GM04503 (cell line): ENCODE data around the gene RUSC1.
A peak's percentile ranks its signal among the peaks of the same experiment; 100 is the strongest.
"Not testable (repeated sequence)": the region's sequence is repeated elsewhere in the genome, so short reads cannot be mapped to it uniquely, and the experiment has no call there.

Experiments
- DNase-seq: peaks from one replicate; pipeline ENCODE4 v3.0.0-alpha.2; 2012; ENCODE audit warnings: low read depth

Gene RUSC1

DNA sequence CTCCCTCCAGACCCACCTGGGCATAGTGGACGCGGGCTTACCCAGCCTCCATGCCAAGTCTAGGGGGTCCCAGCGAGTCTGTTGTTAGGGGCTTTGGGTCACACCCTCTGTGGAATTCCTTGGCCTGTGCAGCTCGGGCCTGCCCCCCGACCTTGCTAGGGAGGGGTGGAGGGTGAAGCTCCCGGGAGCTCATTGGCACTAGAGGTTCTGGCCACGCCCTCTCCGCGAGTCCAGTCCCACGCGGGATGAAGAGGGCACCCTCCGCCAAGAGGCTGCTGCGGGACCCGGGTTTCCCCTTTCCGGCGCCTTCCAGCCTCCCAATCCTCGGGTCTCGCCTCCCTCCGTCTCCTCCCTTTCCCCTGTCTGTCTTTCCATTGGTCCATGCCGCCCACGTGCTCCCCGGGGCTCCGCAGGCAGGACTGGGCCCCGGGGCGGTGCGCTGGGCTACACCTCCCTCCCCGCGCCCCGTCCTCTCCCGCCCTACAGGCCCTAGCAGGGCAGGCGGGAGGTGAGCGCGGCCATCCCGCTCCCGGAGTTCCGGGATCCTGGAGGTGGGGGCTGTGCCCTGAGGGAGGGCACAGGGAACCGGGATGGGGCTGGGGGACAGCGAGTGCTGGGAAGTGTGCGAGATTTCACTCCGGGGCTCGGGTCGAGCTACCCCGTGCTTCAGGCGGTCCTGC lies 3.5 kb downstream of the RUSC1 start:
- peak; percentile 91 for DNase-seq

DNA sequence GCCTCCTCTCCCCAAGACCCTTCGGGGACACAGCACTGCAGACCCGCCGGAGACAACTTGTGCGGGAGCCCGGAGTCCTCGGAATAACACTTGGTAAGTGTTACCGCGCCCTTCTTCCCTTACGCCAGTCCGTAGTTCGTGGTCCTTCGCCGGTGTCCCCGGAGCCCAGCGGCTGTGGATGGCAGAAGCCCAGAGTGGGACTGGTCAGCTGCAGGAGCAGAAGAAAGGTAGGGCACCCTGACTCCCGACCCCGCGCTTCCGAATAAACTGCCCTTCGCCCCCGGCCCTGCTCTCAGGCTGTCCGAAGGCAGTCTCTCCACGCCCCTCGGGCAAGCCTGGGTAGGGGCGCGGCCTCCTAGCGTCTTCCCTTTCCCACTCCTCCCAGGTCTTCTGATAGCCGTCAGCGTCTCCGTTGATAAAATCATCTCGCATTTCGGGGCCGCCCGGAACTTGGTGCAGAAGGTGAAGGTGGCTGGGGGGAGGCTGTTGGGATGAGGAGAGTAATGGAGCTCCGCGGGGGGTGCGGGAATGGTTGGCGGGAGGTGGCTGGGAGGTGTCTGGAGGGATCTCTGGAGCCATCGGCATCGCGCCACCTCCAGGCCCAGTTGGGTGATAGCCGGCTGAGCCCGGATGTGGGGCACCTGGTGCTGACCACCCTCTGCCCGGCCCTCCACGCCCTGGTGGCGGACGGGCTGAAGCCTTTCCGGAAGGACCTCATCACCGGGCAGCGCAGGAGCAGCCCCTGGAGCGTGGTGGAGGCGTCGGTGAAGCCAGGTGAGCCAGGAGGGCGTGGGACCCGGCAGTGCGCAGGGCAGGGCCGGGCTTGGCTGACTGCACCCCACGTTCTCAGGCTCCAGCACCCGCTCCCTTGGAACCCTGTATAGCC lies 4.3 kb downstream of the RUSC1 start:
- no peak for DNase-seq

DNA sequence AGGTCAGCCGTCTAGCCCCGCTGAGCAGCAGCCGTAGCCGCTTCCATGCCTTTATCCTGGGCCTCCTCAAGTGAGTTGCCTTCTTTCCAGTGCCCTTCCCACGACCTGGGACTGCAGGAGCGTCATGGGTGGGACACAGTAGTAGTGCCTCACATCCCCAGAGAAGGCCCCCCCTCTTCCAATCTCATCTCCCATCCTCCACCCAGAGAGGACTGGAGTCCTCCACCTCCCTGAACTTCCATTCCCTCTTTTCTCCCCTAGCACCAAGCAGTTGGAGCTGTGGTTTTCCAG lies 4.9 kb downstream of the RUSC1 start:
- no peak for DNase-seq

DNA sequence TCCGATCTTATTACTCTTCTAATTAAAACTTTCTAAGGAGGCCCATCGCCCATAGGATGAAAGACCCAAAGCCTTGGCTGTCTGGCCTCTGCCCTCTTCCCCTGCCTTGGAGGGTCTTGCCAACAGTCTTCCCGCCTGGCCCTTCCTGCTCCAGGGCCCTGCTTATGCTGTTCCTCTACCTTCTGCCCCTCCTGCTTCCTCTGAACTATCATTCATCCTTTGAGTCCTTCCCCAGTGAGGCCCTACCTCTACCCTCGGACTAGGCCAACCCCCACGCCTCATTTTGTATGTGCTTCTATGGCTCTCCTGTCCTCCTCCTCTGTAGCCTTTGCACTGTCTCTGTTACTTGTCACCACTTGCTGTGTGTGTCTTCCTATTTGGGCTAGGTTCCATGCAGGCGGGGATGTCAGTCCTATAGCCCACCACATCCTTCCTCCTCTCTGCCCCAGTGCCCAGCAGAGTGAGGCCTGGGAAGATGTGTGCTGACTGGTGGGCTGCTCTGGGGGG lies 5.4 kb downstream of the RUSC1 start:
- no peak for DNase-seq

DNA sequence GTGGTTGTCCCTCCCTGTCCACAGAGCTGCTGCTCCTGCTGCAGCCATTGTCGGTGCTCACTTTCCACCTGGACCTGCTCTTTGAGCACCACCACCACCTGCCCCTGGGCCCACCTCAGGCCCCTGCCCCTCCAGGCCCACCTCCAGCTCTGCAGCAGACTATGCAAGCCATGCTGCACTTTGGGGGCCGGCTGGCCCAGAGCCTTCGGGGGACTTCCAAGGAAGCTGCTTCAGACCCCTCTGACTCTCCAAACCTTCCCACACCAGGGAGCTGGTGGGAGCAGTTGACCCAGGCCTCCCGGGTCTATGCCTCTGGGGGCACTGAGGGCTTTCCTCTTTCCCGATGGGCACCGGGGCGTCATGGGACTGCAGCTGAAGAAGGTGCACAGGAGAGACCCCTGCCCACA lies 5.9 kb downstream of the RUSC1 start:
- DNase-seq, result no peak

DNA sequence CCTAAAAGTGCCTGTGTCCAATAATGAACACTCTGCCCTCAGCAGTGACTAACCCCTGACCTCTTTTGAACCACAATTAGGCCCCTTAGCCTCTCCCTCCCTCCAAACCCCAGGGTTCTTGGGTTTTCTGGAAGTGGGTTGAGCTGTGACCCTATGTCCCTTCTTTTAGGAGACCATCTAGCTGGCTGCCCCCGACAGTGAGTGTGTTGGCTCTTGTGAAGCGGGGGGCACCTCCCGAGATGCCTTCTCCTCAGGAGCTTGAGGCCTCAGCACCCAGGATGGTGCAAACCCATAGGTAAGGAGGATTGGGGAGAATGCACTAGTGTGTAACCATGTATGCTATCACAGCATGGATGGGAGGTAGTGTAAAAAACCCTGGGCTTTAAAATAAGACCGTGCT lies 7.3 kb downstream of the RUSC1 start:
- no peak for DNase-seq

DNA sequence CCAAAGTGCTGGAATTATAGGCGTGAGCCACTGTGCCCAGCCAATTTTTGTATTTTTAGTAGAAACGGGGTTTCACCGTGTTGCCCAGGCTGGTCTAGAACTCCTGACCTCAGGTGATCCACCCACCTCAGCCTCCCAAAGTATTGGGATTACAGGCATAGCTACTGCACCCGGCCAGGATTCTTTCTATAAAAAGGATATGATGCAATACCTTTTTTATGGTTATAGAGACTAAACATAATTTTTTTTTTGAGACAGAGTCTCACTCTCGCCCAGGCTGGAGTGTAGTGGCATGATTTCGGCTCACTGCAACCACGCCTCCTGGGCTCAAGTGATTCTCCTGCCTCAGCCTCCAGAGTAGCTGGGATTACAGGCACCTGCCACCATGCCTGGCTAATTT lies 8.2 kb downstream of the RUSC1 start:
- DNase-seq, result not testable (repeated sequence)

DNA sequence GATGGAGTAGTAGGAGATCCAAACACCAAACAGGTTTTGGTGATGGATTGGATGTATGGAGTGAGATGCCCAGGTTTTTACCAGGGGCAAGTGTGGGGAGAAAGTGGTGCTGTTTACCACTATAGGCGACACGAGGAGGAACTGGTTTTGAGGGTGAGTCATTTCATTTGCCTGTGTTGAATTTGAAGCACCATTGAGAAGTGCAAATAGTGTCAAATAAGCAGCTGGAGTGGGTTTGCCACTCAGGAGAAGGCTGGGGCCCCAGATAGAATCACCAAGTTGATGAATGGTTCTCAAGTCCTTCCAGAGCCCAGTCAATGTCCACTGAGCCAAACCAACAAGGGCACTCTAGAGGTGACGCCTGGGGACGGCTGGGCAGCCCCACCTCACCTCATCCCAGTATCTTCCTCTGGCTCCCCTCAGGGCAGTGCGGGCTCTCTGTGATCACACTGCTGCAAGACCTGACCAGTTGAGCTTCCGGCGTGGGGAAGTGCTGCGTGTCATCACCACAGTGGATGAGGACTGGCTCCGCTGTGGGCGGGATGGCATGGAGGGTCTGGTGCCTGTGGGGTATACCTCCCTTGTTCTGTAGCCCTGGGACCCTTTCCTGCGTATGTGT lies 9.4 kb downstream of the RUSC1 start:
- no peak for DNase-seq

DNA sequence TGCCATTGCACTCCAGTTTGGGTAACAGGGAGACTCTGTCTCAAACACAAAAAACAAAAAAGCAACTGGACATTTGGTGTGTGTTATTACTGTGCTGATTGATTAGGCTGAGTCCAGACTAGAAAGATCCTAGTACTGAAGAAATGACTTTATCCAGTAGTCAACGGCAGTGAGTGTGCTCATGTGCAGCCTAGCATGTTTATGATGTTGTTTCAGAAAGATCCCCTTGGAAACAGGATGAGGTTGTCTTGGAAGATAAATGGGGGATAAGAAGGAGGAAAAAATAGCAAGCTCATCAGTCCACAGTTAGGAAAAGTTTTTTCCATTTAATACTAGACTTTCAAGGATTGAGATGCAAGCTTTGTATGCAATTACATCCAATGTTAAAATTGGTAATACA lies 14.3 kb downstream of the RUSC1 start:
- DNase-seq, result no peak

DNA sequence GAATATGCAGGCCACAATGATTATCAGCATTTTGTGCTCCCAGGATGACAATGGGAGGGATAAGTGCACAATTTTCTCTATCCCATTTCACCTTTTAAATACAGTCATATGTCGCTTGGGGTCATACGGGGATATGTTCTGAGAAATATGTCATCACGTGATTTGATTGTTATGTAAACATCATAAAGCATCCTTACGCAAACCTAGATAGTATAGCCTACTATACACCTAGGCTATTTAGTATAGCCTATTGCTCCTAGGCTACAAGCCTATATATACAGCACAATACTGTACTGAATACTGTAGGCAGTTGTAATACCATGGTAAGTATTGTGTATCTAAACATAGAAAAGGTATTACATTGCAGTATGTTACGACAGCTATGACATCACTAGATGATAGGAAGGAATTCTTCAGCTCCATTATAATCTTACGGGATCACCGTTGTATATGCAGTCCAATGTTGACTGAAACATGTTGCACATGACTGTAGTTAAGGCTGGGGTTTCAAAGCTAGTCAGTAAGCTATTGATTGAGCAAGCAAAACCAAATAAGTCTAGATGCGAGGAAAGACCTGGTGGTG lies 18.9 kb downstream of the RUSC1 start:
- DNase-seq, result no peak

DNA sequence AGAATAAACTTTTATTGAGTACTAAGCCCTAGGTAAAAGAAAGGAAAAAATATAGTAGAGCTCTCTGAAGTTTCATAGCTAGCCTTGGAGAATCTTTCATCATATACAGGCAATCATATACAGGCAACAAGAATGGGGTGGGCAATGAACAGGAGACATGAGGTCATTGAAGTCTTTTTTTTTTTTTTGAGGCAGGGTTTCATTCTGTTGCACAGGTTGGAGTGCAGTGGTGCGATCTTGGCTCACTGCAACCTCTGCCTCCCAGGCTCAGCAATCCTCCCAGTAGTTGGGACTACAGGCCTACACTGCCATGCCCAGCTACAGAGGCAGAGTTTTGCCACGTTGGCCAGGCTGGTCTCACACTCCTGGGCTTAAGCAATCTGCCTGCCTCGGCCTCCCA lies 22.1 kb downstream of the RUSC1 start:
- no peak for DNase-seq

DNA sequence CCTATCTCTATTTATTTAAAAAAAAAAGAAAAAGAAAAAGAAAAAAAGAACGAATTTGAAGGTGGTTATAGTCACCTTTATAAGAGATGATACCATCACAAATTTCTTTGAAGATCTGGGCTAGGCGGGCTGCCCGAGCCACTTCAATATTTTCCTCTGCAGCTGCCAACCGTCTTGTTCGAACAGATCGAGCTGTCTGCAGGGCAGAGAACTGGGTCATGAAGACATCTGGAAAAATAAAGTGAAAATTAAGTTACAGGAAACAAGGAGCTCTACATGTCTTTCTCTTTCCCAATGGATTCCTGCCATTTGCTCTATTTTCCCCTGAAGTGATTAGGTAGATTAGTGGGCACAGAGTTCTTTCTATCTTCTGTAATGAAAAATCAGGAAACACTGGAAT lies 31.9 kb downstream of the RUSC1 start:
- no peak for DNase-seq

DNA sequence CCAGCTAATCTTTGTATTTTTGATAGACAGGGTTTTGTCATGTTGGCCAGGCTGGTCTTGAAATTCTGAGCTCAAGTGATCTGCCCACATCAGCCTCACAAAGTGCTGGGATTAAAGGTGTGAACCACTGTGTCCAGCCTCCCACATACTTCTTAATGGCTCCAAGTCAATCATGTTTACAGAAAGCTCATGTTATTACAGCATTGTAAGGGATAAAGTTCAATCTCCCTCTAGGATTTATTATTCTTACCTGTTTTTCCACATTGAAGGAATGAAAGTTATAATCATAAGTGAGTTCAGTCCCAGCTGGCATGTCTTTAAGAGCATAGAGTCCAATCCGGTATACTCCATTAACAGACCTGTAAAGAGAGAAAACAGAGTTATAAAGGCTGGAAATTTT lies 39.4 kb downstream of the RUSC1 start:
- DNase-seq, result no peak

DNA sequence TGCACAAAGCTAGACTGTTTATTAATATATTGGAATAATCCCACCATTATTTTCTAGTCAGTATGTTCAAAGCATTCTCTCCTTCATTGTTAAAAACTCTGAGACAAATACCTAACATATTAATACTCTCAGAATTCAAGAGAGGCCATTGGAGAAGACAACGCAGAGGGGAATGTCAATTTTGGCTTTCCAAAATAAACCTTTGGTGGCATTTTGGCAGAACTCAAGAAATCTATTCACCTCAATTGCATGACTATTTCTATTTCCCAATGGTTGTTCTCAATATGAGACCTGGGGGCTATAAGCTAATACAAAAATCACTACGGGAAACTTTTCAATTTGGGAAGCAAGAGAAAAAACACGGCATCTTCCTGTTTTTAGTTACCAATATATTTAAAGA lies 58.5 kb downstream of the RUSC1 start:
- no peak for DNase-seq

DNA sequence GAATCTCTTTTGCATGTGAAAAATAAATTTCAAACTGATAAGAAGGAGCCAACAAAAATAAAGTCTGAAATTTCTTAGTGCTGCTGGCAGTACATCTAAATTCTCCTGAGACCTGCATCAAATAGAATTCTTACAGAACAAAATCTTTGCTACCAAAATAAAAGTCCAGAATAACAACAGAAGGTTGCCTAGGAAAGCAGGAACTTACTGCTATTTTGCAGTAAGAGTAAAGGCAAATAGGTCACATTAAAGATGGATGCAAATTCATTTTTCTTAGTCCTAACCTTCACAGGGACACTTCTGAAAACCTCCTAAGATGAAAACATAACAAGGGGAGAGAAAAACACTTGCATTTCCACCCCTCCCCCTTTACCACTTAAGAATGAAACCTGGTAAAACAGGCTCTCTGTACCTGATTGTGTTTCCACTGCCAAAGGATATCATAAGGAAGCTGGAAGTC lies 59.0 kb downstream of the RUSC1 start:
- DNase-seq, result peak; percentile 21
